Adrenal gland (tissue), 12 donors: ENCODE data around the gene NHLH1. TPM values are rescaled to one million over a fixed set of nuclear protein-coding genes. Genes with fewer than 3 reads are reported as not detected.
A peak's percentile ranks its signal among the peaks of the same experiment; 100 is the strongest.

Experiments used
- DNase-seq, 7 donors: peaks; one replicate each; pipeline ENCODE4 v3.0.0-alpha.2; 2019 to 2020
- H3K27ac ChIP-seq, 5 donors: fragments of 200-600 bp; sonication (generic) in 4 of 5; 1 replicate in 3 of 5; 2 replicates in 2 of 5; pipeline versions ENCODE4 v1.5.1 to v1.8.0; 2016 to 2020; ENCODE audit warnings: mild to moderate bottlenecking in 1 of 5
- H3K27me3 ChIP-seq: fragments of 200-600 bp; 2 replicates; pipeline ENCODE4 v1.8.0; 2021
- H3K36me3 ChIP-seq, 2 donors: fragments of 200-600 bp; replicated peaks in 1 of 2; 1 replicate in 1 of 2; 2 replicates in 1 of 2; pipeline versions ENCODE4 v1.5.1 to v1.8.0; 2018 to 2022
- H3K4me1 ChIP-seq, 2 donors: fragments of 200-600 bp; replicated peaks in 1 of 2; 1 replicate in 1 of 2; 2 replicates in 1 of 2; pipeline versions ENCODE4 v1.5.1 to v1.8.0; 2018 to 2021
- H3K4me3 ChIP-seq, 4 donors: fragments of 200-600 bp; sonication (generic) in 3 of 4; one replicate each; pipeline ENCODE4 v1.5.1; 2016 to 2018
- H3K9me3 ChIP-seq, 3 donors: fragments of 200-600 bp; sonication (generic) in 1 of 3; replicated peaks in 1 of 3; 1 replicate in 2 of 3; 2 replicates in 1 of 3; pipeline versions ENCODE4 v1.5.1 to v1.8.0; 2016 to 2021
- POLR2A ChIP-seq, 2 donors: fragments of 450-650 bp; IDR thresholded peaks; one replicate each; pipeline ENCODE4 v1.6.1; 2017; ENCODE audit warnings: antibody characterized with exemption in 2 of 2, mild to moderate bottlenecking in 2 of 2, moderate library complexity in 1 of 2
- WGBS, 4 donors: extraction: QIAGEN DNeasy Blood & Tissue Kit in 2 of 4; methylation state at CpG; one replicate each; pipeline versions ENCODE4 v1.1.5 to v1.1.7; 2013 to 2017; 5-methylcytosine and 5-hydroxymethylcytosine counted together
- intact Hi-C, 2 donors: fragments of 100-400 bp; cut with DNase I; formaldehyde crosslinking; loops; one replicate each; pipeline versions ENCODE4 v1.14.1 to v1.15.0; 2022 to 2023
- polyA plus RNA-seq, 3 donors: library from polyadenylated mRNA; stranded (reverse); fragments of 200-250 nt in 2 of 3; fragments of 350-450 nt in 1 of 3; fragmentation: Illumina TruSeq in 1 of 3; extraction: RNeasy Lipid Tissue Mini Kit (QIAGEN cat#74804) in 1 of 3; gene quantifications; one replicate each; pipeline ENCODE4 v1.2.3, GENCODE V29; 2013 to 2014
- total RNA-seq, 9 donors: library from RNA; depleted of rRNA in 4 of 9; stranded (reverse); fragments of >200 nt in 4 of 9; fragments of 120-200 nt in 1 of 9; fragmentation: NEBNext Ultra II Directional in 1 of 9; extraction: Animal tissue kit (Norgen Biotek cat#: 25700) in 1 of 9; gene quantifications; one replicate each; pipeline versions ENCODE4 v1.1.0 to v1.2.4, GENCODE V29; 2013 to 2023
- TF ChIP-seq, protein P1 (sequence below), 6 experiments: fragments of 450-650 bp in 4 of 6; fragments of 200-600 bp in 2 of 6; sonication (generic) in 1 of 6; IDR thresholded peaks; 1 replicate in 5 of 6; 2 replicates in 1 of 6; pipeline versions ENCODE4 v1.5.1 to v1.8.0; 2016 to 2021; ENCODE audit warnings: antibody characterized with exemption in 6 of 6, mild to moderate bottlenecking in 2 of 6, moderate library complexity in 1 of 6
- donor health status: healthy with polysubstance abuse.
- donor health status: Bipolar disorder and iron deficiency.
- donor health status: DM: yes; HTN: yes; CAD: no.
- donor health status: DM: no; HTN: no; CAD: no.
- donor health status: DM: no; HTN: no; CAD: no.
- donor health status: DM: yes; HTN: yes; CAD: no.

NHLH1 gene
- total and polyA plus RNA-seq, 12 donors = 0.16 to 0.46 (median 0.24) TPM; not detected in 7

DNA sequence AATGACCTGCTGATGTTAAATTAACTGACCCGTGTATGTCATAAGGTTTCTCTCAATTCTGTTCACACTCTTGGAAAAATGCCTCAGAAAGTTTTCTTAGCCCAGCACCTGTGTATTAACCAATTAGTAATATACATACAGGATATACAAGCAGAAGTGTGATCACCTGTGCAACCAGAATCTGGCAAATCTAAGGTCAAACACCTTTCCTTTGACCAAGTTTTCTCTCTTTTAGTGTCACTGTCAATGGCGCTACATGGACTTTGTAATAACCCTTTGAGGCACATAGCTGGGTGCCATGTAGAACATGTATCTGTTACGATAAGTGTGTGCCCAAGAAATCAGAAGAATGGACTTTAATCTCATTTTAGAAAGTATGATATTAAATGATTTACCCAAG lies 22.6 kb upstream of the NHLH1 start:
- peaks cover 9 to 39% of the 10 kb centered on the region in 2 donors for H3K4me1 ChIP-seq

DNA sequence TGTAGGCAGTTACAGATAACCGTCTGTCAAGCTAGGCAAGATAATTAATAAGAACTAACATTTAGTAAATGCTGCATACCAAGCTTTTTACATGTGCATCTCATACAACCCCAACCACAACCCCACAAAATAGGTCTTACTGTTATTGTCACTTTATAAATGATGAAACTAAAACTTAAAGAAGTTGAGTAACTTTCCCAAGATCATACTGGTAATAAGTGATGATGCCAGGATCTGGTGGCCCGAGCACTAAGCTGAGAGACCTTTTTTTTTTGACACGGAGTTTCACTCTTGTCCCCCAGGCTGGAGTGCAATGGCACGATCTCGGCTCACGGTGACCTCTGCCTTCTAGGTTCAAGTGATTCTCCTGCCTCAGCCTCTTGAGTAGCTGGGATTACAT lies 21.9 kb upstream of the NHLH1 start:
- Histone ChIP-seq H3K27ac (no peak overlapping the region), H3K27me3 (no peaks in the 10 kb centered on the region), H3K4me1 (peaks cover 9 to 32% of the 10 kb centered on the region in 2 donors), H3K4me3 (no peak overlapping the region), H3K9me3 (no peaks in the 10 kb centered on the region), H3K36me3 (peaks cover 0 to 31% of the 10 kb centered on the region in 2 donors)
- no peak for DNase-seq
- WGBS, 4 donors = 89 to 94% (median 92%) methylated on average over 6 of the region's 6 CpGs
- intact Hi-C loops = no loop called here
- TF ChIP-seq, protein P1, sequence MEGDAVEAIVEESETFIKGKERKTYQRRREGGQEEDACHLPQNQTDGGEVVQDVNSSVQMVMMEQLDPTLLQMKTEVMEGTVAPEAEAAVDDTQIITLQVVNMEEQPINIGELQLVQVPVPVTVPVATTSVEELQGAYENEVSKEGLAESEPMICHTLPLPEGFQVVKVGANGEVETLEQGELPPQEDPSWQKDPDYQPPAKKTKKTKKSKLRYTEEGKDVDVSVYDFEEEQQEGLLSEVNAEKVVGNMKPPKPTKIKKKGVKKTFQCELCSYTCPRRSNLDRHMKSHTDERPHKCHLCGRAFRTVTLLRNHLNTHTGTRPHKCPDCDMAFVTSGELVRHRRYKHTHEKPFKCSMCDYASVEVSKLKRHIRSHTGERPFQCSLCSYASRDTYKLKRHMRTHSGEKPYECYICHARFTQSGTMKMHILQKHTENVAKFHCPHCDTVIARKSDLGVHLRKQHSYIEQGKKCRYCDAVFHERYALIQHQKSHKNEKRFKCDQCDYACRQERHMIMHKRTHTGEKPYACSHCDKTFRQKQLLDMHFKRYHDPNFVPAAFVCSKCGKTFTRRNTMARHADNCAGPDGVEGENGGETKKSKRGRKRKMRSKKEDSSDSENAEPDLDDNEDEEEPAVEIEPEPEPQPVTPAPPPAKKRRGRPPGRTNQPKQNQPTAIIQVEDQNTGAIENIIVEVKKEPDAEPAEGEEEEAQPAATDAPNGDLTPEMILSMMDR (IDR thresholded peaks at IDR 0.05) = no peak
- no peak for TF ChIP-seq POLR2A (IDR thresholded peaks at IDR 0.05)

More for the DNA sequence above, 22.6 kb upstream of the NHLH1 start:
- DNase-seq = no peak
- peak overlapping the region in 2 of 4 donors; percentile 75 to 96 for H3K4me3 ChIP-seq
- intact Hi-C loops = no loop called here
- H3K27ac ChIP-seq = no peak overlapping the region
- no peaks in the 10 kb centered on the region for H3K9me3 ChIP-seq
- 74 to 87% (median 82%) methylated on average over 3 of the region's 3 CpGs for WGBS, 4 donors
- no peak for TF ChIP-seq POLR2A (IDR thresholded peaks at IDR 0.05)
- H3K27me3 ChIP-seq = no peaks in the 10 kb centered on the region
- H3K36me3 ChIP-seq = peaks cover 0 to 31% of the 10 kb centered on the region in 2 donors

DNA sequence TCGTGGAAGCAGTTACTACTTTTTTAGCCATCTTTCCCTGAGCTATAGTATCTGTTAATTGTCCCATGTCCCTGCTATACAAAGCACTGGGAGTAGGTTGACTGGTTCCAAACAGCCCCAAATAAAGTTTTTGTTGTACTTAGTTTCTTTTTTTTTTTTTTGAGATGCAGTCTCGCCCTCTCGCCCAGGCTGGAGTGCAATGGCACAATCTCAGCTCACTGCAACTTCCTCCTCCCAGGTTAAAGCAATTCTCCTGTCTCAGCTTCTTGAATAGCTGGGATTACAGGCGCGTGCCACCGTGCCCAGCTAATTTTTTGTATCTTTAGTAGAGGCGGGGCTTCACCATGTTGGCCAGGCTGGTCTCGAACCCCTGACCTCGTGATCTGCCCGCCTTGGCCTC lies 20.4 kb upstream of the NHLH1 start:
- Histone ChIP-seq H3K27ac (peak overlapping the region in 1 of 5 donors; percentile 63), H3K9me3 (no peaks in the 10 kb centered on the region), H3K4me3 (no peak overlapping the region), H3K36me3 (peaks cover 0 to 44% of the 10 kb centered on the region in 2 donors), H3K27me3 (no peaks in the 10 kb centered on the region), H3K4me1 (peaks cover 3 to 16% of the 10 kb centered on the region in 2 donors)
- intact Hi-C loops = no loop called here
- DNase-seq = peak in 1 of 7 donors; percentile 29
- WGBS, 4 donors = 81 to 91% (median 84%) methylated on average over 10 of the region's 10 CpGs
- TF ChIP-seq POLR2A (IDR thresholded peaks at IDR 0.05) = no peak
- TF ChIP-seq, protein P1 (IDR thresholded peaks at IDR 0.05) = no peak

DNA sequence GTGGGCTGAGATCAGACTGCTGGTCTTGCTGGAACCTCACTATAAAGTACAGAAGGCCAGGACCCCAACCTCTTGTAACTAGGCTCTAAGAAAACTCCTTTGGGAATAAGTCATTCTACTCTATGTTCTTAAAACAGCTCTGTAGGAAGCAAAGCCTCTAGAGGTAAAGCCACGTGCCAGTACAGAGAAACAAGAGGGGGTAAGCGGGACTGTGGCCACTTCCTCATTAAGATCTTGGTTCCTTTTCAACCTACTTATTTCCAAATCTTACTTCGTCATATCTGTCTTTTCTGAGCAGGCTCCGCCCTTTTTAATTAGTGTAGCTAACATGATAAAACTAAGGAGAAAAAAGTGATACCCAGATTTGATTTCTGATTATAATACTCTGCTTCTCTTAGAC lies 19.9 kb upstream of the NHLH1 start:
- no peaks in the 10 kb centered on the region for H3K27me3 ChIP-seq
- peaks cover 0 to 49% of the 10 kb centered on the region in 2 donors for H3K36me3 ChIP-seq
- peaks cover 0 to 11% of the 10 kb centered on the region in 2 donors for H3K4me1 ChIP-seq
- intact Hi-C loops = no loop called here
- H3K27ac ChIP-seq = peak overlapping the region in 1 of 5 donors; percentile 63
- no peak for TF ChIP-seq POLR2A (IDR thresholded peaks at IDR 0.05)
- TF ChIP-seq, protein P1 (IDR thresholded peaks at IDR 0.05) = no peak
- WGBS, 4 donors = 59 to 76% (median 70%) methylated on average over 4 of the region's 4 CpGs
- H3K9me3 ChIP-seq = no peaks in the 10 kb centered on the region
- peak in 4 of 7 donors; percentile 18 to 59 (median 45) for DNase-seq
- no peak overlapping the region for H3K4me3 ChIP-seq

DNA sequence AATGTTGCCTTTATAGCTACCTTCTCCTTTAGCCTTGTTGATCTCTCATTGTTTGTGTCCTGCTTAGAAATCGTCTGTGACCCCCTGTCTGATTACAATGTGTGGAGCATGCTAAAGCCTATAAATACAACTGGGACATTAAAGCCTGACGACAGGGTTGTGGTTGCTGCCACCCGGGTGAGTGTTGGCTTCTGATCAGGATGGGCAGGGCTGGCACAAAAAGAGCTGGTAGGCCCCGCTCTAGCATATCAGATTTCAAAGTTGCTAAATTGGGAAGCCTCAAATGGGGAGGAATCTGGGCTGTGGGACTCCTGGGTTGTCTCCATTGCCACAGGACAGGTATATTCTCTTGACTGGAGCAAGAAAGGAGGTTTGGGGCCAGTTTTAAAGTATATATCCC lies 15.2 kb upstream of the NHLH1 start:
- Histone ChIP-seq H3K4me3 (no peak overlapping the region), H3K9me3 (no peaks in the 10 kb centered on the region), H3K27ac (no peak overlapping the region), H3K4me1 (no peaks in the 10 kb centered on the region), H3K27me3 (no peaks in the 10 kb centered on the region), H3K36me3 (peaks cover 0 to 96% of the 10 kb centered on the region in 2 donors)
- WGBS, 4 donors = 78 to 84% (median 79%) methylated on average over 4 of the region's 4 CpGs
- TF ChIP-seq, protein P1 (IDR thresholded peaks at IDR 0.05) = no peak
- no peak for TF ChIP-seq POLR2A (IDR thresholded peaks at IDR 0.05)
- no peak for DNase-seq
- intact Hi-C loops = no loop called here
